ENCODE measurements around the gene ST8SIA6. TPM values are rescaled to one million over a fixed set of nuclear protein-coding genes. Genes with fewer than 3 reads are reported as not detected.

ST8SIA6 gene
- total RNA-seq, 2 experiments from 2014 or later, result not detected

GRCh38 chr10:17368708-17369272, 85.6 kb downstream of the ST8SIA6 start:
- Histone ChIP-seq H3K36me3 (ENCODE audit: insufficient read depth, low read length) (no peaks in the 10 kb centered on the region), H3K9me2 (ENCODE audit: insufficient read depth, low read length) (no peaks in the 10 kb centered on the region), H3K4me1 (ENCODE audit: insufficient read depth, low read length, poor library complexity, severe bottlenecking) (no peaks in the 10 kb centered on the region), H2AFZ (ENCODE audit: low read length) (no peak overlapping the region), H3K9me3 (ENCODE audit: low read length) (no peaks in the 10 kb centered on the region), H4K20me1 (ENCODE audit: insufficient read depth, low read length) (no peaks in the 10 kb centered on the region), H3K4me2 (ENCODE audit: low read length) (no peak overlapping the region), H3K79me2 (ENCODE audit: insufficient read depth, low read depth, low read length) (no peaks in the 10 kb centered on the region), H3K27ac (ENCODE audit: low read depth, low read length, poor library complexity, severe bottlenecking) (no peak overlapping the region), H3K4me3 (ENCODE audit: low read depth, low read length, poor library complexity, severe bottlenecking) (no peak overlapping the region)
- intact Hi-C loops (cut with micrococcal nuclease; ENCODE audit: unreplicated experiment), result no loop called here
- no TSS peak for BruUV-seq (replicated peaks)
- CTCF ChIA-PET (ENCODE audit: unreplicated experiment), result no interaction called here
- POLR2A ChIA-PET, result interaction anchor here (1.2 kb wide), 1 partner anchor 11 kb away, joined by 3 read pairs; no protein-coding TSS in a partner anchor
- TF ChIP-seq EZH2phosphoT487 (IDR thresholded peaks at IDR 0.05; ENCODE audit: borderline replicate concordance, low read depth, low read length) (no peak), CTCF (conservative IDR thresholded peaks at IDR 0.05; ENCODE audit: low read length) (no peak)
- DNase-seq (ENCODE audit: low spot score), result no peak

GRCh38 chr10:17366705-17367104, 87.7 kb downstream of the ST8SIA6 start:
- no peak overlapping the region for H3K27ac ChIP-seq (ENCODE audit: low read depth, low read length, poor library complexity, severe bottlenecking)
- CTCF ChIA-PET (ENCODE audit: unreplicated experiment), result no interaction called here
- no peak for TF ChIP-seq CTCF (conservative IDR thresholded peaks at IDR 0.05; ENCODE audit: low read length)
- TF ChIP-seq EZH2phosphoT487 (IDR thresholded peaks at IDR 0.05; ENCODE audit: borderline replicate concordance, low read depth, low read length), result no peak
- H3K4me2 ChIP-seq (ENCODE audit: low read length), result no peak overlapping the region
- no peak overlapping the region for H3K4me3 ChIP-seq (ENCODE audit: low read depth, low read length, poor library complexity, severe bottlenecking)
- no peaks in the 10 kb centered on the region for H4K20me1 ChIP-seq (ENCODE audit: insufficient read depth, low read length)
- H3K9me2 ChIP-seq (ENCODE audit: insufficient read depth, low read length), result no peaks in the 10 kb centered on the region
- no peaks in the 10 kb centered on the region for H3K36me3 ChIP-seq (ENCODE audit: insufficient read depth, low read length)
- H3K79me2 ChIP-seq (ENCODE audit: insufficient read depth, low read depth, low read length), result no peaks in the 10 kb centered on the region
- no peak overlapping the region for H2AFZ ChIP-seq (ENCODE audit: low read length)
- intact Hi-C loops (cut with micrococcal nuclease; ENCODE audit: unreplicated experiment), result no loop called here
- BruUV-seq (replicated peaks), result no TSS peak
- no peaks in the 10 kb centered on the region for H3K4me1 ChIP-seq (ENCODE audit: insufficient read depth, low read length, poor library complexity, severe bottlenecking)
- no peaks in the 10 kb centered on the region for H3K9me3 ChIP-seq (ENCODE audit: low read length)
- POLR2A ChIA-PET, result no interaction called here
- DNase-seq (ENCODE audit: low spot score), result no peak

- POLR2A ChIA-PET, result no interaction called here
- Histone ChIP-seq H3K4me2 (ENCODE audit: low read length) (no peak overlapping the region), H3K9me2 (ENCODE audit: insufficient read depth, low read length) (no peaks in the 10 kb centered on the region), H3K9me3 (ENCODE audit: low read length) (no peaks in the 10 kb centered on the region), H3K36me3 (ENCODE audit: insufficient read depth, low read length) (no peaks in the 10 kb centered on the region), H3K27ac (ENCODE audit: low read depth, low read length, poor library complexity, severe bottlenecking) (no peak overlapping the region), H3K4me3 (ENCODE audit: low read depth, low read length, poor library complexity, severe bottlenecking) (no peak overlapping the region), H3K79me2 (ENCODE audit: insufficient read depth, low read depth, low read length) (no peaks in the 10 kb centered on the region), H4K20me1 (ENCODE audit: insufficient read depth, low read length) (no peaks in the 10 kb centered on the region), H2AFZ (ENCODE audit: low read length) (no peak overlapping the region), H3K4me1 (ENCODE audit: insufficient read depth, low read length, poor library complexity, severe bottlenecking) (no peaks in the 10 kb centered on the region)
- DNase-seq (ENCODE audit: low spot score), result no peak
- TF ChIP-seq CTCF (conservative IDR thresholded peaks at IDR 0.05; ENCODE audit: low read length) (no peak), EZH2phosphoT487 (IDR thresholded peaks at IDR 0.05; ENCODE audit: borderline replicate concordance, low read depth, low read length) (no peak)
- no TSS peak for BruUV-seq (replicated peaks)
- intact Hi-C loops (cut with micrococcal nuclease; ENCODE audit: unreplicated experiment), result no loop called here
- CTCF ChIA-PET (ENCODE audit: unreplicated experiment), result no interaction called here
These were observed 89.0 kb downstream of the ST8SIA6 start for GRCh38 chr10:17365402-17365801.
